ENCODE results near the gene IGF2R.
"Not testable (repeated sequence)": the region's sequence is repeated elsewhere in the genome, so short reads cannot be mapped to it uniquely, and the experiment has no call there.

Gene IGF2R

DNA sequence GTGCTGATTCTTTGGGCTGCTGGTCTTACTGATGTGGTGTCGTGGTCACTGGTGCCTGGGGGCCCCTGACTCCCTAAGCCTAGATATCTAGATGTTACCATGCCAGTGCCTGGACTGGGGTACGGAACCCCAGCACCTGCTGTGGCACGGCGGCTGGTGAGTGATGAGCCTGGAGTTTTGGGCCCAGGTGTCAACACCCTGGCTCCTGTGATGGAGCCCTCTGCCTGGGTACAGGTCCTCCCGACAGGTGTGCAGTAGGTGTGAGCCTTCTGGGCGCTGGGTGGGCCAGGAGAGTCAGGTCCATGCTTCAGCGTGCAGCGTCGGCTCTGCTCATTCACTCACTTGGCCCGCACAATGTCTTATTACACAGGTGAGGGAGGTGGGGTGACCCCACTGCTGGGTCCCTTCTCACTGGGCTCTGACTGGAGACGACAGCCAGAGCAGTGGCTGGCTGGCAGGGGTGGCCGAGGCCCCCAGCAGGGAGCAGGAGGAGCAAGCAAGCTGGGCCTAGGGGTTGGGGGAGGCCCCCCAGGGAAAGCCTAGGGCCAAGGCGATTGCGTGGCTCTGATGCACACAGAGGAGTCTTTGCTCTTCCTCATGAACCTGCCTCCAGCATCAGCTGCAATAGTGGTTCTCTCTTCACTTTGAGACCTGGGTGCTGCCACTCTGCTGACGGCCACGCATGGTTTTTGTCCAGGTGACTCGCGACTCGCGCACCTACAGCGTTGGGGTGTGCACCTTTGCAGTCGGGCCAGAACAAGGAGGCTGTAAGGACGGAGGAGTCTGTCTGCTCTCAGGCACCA is 110.2 kb downstream of the IGF2R start:
- no peak for DNase-seq

DNA sequence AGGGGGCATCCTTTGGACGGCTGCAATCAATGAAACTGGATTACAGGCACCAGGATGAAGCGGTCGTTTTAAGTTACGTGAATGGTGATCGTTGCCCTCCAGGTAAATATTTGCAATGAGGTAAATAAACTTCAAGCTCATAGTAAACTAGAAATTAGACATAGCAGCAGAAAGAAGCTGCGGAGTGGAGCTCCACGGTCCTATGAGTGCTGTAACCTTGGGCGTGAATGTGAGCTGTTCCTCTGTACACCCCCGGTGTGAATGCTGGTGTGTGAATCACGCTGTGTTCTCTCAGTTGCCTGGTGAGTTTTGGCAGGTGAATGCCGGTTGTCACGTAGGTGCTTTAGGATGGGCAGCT is 110.8 kb downstream of the IGF2R start:
- DNase-seq, result no peak

DNA sequence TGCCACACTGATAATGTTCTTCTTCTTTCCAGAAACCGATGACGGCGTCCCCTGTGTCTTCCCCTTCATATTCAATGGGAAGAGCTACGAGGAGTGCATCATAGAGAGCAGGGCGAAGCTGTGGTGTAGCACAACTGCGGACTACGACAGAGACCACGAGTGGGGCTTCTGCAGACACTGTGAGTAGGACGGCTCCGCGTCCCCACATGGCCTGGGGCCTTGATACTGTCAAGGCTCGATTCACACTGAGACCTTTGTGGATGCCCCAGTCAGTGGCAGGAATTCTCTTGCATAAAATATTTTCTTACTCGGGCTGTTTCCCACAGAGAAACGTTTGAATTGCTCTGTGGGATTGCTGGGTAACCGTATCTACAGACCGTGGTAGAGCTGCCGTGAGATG is 111.2 kb downstream of the IGF2R start:
- DNase-seq, result no peak

DNA sequence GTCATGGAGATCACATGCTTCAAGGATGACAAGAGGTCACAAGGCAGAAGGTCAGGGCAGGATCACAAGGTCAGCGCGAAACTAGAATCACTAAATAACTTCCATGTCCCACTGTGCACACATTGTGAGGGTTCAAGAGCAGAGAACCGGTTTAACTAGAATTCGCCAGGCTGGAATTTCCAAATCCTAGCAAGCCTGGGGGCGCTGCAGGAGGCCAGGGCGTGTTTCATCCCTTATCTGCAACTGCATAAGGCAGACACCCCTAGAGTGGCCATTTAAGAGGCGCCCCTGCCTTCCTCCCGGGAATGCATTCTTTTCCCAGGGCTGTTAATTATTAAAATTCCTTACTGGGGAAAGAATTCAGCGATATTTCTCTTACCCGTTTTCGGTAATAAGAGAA is 112.5 kb downstream of the IGF2R start:
- no peak for DNase-seq

DNA sequence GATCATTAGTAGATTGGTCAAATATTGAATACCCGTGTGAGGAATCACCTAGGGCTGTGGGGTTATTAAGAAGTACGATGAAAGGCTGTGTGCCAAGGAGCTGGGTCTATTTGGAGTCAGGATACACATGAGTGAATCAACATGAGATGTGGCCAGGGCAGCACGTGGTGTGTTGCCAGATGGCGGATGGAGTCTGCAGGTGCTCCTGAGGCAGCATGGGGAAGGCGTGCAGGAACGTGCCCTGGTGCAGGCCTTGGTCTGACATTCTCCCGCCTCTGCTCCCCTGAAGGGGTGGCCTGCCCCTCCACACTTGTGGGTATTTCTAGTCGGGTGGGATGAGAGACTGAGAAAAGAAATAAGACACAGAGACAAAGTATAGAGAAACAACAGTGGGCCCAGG is 113.7 kb downstream of the IGF2R start:
- no peak for DNase-seq

DNA sequence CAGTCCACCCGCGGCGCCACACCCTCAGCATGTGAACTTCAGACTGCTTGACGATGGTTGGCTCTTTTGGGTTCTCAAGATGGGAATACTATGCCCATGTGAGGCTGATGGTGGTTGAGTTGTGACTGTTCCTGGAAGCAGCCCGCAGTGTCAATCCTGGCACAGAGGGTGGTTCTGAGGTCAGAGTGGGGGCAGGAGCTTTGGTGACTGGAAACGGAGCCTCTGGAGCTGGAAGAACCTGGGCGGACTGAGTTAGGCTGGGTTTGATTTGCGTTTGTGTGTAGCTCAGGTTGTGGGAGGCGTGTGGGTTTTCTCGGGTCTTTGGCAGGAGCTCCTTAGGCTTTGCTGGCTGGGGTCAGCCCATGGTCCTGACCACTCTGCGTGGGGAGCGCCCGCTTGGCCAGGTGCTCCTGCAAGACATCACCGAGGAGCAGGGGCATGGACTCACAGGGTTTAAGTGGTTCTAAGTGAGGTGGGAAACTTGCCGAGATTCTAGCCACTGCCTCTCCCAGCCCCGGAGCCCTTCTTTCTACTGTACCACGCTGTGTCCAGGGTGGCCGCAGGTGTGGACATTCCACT is 115.4 kb downstream of the IGF2R start:
- DNase-seq, result no peak

DNA sequence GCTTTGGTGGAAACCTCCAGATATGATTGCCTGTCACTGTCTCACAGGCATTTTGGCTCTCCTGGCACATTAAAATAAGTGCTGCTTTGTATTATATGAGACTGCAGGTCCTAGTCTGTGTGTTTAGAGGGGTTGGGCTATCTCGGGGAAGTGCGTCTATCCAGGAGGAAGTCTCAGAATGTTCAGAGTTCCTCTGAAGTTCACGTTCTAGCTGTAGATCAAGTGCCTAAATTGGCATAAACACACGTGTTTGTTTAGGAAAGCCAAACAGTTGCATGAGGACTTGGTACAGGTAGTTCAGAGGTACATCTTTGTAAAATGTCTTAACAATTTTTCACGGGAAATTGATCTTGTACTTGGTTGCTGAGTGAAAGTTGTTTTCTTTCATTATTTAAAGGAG is 116.3 kb downstream of the IGF2R start:
- no peak for DNase-seq

DNA sequence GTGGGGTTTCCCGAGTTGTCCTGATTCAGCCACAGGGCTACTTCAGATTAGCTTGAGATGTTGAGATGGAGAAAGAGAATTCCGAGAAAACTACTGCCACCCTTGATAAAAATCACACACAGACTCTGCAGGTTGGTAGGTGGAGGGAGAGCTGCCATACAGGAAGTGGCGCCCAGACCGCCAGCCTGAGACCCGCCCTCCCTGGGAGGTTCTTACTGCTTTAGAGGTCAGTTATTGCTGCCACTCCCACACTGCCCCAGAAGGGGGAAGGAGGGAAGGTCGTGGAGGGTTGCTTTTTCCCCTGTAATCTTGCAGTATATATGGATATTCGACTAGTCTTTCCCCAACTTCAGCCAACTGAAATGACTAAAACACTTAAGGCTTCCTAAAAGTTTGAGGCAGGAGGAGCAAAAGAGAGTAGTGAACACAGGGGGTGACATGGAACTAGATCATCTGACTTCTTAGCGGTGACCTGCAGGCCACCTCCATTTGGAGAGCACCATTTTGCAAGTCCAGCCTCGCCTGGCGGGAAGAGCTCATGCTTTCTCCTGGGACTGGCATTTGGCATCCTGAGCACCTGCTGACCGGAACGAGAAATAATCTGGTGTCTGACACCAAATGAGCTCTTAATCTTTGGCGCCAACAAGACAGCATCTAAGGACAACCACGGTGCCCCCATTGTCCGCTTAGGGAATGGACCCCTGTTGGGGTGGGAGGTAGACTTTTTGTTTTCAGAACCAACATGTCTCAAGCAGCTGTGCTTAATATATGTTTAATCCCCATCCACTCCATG is 117.0 kb downstream of the IGF2R start:
- DNase-seq, result no peak

DNA sequence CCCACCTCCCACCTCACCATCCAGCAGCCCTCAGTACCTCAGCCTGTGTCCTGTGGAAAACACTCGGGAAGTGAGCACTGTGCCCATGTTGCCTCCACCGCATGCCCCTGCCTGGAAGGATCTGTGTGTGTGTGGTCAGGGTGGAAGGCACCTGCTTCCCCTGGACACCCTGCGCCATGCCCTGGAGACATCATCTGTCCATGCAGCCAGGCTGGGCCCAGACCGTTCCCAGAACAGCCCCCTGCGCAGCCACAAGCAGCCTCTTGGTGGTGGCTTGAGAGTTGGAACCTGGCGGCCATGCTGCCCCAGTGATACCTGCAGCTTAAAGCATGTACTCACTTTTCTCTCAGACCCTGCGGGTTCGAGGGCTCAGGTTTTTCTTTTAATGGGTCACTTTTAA is 117.9 kb downstream of the IGF2R start:
- no peak for DNase-seq

DNA sequence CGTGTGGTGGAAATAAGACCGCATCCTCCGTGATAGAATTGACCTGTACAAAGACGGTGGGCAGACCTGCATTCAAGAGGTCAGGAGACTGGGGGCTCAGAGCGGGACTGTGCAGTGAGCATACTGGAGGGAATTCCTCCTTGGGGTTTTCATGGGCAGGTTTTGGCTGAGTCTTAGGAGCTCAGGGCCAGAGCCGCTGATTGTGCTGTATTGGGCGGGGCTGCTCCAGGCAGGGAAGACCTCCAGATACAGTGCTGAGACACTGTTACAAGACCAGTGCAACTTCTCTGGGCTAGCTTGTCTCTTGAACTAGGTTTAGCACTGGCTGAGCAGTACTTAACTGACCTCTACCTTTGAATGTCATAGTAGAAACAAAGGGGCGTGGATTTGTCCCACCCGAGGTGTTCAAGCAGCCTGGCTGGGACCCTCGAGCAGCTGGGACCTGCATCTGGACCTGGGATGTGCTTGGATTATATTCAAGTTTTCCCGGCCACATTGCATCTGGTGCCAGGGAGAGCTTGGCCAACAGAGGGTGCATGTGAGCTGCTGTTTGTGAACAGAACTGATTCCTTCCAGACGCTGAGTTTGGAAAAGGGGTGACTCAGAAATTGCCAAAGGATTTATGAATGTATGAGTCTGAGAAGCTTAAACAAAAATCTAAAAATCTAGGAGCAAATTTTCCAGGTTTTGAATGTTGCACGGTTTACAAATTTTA is 119.3 kb downstream of the IGF2R start:
- no peak for DNase-seq

DNA sequence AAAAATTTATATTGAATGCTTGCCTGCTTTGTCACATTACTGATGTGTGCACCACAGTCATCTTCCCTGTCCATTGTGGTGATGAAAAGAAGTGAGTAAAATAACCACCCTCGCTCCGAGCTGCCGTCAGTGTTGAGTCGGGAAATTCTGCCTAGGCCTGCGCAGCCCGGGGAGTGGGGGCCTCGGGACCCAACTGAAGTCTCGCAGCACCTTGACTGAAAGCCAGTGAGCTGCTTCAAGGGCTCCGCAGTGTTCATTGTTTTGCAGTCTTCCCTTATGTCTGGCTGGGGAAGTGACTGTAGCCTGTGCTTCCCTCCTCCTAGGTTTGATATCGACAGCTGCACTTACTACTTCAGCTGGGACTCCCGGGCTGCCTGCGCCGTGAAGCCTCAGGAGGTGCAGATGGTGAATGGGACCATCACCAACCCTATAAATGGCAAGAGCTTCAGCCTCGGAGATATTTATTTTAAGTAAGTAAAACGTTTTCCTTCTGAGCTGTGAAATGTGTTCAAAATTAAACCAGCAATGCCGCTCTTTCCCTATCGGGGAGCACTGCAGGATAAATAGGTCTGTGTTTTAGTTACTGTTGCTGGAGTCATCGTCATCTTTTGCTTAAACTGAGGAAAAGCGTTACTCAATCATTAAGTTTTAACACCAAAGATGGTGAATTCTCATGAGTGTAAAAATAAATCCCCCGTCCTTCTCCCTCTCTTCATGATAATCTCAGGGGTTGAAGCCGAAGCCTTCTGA is 120.1 kb downstream of the IGF2R start:
- DNase-seq, result no peak

DNA sequence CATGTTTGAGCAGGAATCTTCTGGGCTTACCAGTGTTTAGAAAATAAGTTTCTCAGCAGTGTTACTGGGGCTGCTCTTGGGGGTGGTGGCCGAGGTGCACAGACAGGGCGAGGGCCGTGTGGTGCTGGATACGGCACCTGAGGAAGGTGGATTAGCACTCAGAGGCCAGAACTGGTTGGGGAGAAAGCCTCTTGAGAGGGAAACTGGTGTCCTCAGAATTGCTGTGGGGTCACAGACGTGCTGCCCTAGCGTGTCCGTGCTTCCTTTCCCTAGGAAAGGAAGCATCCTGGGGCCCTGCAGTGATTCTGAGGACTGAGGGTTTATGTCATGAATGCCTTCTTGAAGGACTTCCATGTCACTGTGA is 120.6 kb downstream of the IGF2R start:
- DNase-seq, result no peak

DNA sequence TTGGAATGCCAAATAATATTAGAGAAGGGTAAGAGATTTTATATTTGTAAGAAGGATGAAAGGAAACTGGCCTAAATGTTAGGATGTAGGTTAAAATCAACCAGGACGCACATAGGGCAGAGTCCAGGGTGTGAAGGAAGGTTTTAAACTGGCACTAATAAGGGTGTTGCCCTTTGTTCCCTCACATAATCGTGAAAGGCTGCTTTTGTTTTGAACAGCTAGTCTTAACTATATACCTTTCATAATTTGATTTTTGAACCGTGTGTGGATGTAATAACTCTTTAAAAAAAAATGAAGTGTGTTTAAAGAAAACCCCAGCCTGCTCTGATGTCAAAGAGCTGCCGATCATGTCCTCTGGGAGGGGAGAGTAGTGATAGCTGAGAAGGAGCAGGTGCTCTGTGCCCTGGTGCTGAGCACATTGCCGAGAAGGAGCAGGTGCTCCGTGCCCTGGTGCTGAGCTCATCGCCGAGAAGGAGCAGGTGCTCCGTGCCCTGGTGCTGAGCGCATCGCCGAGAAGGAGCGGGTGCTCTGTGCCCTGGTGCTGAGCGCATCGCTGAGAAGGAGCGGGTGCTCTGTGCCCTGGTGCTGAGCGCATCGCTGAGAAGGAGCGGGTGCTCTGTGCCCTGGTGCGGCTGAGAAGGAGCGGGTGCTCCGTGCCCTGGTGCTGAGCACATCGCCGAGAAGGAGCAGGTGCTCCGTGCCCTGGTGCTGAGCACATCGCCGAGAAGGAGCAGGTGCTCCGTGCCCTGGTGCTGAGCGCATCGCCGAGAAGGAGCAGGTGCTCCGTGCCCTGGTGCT is 121.8 kb downstream of the IGF2R start:
- DNase-seq, result not testable (repeated sequence)

DNA sequence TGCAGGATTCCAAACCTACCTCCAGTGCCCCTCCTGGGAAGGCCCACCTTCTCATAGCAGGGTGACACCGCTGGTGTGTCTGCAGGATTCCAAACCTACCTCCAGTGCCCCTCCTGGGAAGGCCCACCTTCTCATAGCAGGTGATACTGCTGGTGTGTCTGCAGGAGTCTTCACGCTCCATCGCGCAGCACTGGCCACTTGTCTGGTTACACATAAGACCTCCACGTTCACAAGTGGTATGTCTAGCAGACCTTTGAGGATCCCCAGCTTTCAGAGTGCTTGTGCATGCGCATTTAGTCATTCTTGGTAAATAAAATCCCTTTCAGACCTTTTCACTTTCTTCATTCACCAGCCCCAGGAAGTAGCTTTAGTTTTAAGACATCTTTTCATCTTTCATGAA is 123.3 kb downstream of the IGF2R start:
- not testable (repeated sequence) for DNase-seq

DNA sequence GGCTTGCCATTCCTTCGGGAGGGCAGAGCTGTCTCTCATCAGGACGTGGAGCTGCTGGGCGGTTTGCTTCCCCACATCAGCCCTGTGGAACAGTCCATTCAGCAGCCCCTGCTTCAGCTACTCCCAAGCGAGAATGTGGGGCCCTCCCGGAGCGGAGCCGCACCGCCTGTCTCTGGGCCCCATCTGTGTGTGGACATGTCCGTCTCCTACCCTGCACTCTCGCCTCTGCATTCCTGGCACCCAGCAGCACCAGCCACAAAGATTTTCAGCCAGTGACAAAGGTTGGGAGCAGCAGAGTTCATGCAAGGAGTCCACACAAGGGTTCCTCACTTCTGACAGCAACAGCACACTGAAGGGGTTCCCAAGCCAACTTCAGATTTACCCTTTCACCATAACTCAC is 123.7 kb downstream of the IGF2R start:
- DNase-seq, result no peak

DNA sequence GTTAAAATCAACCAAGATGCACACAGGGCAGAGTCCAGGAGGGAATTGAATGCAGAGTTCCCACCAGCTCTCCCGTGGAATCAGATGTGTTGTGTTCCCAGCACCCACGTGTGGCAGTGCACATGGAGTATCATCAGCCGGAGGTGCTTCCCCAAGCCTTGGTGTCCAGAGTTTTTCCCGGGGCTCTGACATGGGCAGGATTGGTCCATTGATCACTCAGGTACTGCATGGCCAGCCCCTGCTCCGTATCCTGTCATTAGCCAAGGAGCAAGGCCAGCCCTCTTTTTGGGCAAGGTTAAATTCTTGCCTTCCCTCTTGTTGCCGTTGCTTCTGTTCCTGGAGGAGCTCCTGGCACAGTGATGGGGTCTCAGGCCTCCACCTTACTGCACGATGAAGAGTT is 124.2 kb downstream of the IGF2R start:
- no peak for DNase-seq

DNA sequence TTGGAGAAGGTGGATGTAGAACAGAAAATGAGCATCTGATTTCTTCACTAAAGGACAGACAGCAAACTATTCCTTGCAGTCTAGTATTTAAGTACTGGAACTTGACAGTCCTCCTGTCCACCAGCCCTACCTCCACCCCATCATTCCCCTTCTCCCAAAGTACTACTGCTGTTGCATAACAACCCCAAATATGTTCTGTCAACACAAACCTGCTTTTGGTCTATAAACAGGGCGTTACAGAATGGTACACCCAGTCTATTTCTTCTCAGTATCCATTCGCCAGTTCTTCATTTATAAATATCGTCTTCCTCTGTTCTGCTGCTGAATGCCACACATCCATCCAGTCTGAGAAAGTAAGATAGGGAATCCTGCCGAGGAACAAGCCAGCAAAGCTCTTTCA is 125.1 kb downstream of the IGF2R start:
- DNase-seq, result no peak

DNA sequence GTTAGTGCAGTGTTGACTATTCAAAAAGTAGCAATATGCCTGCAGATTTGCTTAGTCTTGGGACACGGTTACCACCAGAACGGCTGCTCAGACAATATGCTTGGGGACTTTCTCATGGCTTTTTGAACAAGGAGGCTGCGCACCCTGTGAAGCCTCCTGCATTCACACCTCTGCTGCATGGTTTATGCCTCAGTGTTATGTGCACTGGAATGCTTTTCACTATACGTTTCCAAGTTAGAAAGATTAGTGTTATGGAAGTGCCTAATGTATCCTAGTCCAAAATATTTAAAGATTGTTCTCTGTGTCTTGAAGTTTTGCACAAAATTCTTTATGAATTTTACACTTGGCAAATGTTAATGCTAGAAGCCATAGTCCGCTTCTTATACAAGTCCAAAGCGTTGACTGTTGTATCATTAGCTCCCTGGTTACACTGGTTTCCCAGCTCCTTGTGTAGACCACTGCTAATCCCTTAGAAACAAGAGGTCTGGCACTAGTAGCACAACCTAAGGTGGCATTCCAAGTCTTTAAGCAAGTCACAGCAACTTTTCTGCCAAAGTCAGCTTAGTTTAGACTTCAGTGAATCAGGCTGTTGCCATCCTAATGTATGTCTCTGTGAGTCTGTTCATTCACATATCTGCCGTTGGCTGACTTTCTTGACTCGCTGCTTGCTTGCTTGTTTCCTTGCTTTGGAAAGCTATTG is 126.4 kb downstream of the IGF2R start:
- DNase-seq, result no peak

DNA sequence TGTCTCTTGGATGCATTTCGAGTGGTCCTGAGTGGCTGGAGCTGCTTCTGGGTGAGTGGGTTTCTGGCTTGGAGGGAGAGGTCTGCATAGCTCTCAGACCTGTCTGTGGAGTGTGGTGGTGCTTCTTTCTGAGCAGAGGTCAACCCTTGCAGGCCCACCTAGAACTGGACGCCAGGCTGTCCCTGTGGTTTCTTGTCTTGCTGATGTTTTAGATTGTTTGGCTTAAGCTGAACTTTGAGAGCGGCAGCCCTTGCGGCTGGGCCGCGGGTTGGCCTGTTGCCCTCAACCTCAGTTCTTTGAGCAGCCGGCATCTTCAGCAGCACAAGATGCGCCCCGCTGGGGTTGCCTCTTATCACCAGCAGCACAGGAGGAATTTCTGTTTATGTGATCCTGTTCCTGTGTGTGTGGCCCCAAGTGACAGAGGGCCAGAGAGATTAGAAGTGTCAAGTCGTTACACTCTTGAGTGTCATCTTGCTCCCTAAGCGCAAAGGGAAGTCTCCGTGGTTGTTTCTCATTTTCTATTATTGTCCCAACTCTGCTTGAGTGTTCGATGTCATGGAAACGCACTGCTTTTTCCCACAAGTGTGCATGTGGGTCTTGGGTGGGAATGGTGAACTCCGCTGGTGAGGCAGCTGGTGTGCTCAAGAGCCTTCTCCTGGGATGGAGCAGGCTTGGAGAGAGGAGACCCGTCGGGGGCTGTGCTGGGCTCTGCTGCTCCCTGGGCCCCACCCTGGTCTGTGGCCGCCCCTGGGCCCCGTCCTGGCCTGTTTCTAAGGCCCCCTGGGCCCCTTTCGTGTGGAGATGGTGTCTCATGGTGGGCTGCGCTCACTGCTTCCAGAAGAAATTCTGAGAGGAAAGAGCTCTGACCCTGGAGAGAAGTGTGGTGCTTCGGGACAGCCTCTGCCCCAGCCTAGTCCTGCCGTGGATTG is 132.7 kb downstream of the IGF2R start:
- no peak for DNase-seq

DNA sequence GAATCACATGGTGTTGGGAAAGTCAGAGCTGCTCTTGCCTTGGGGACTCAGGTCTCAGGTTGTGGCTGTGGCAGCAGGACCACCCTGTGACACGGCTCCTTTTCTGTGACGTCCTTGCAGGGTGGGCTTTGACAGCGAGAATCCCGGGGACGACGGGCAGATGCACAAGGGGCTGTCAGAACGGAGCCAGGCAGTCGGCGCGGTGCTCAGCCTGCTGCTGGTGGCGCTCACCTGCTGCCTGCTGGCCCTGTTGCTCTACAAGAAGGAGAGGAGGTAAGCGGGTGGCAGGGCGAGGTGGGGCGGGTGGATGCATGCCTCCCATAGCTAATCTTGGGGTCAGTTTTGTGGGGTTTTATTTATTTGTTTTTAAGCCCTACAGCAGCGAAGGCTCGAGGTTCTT is 133.5 kb downstream of the IGF2R start:
- no peak for DNase-seq
